SK-N-SH treated with all-trans-retinoic acid at 6 μM for 48 hours (cell line): ENCODE data around the gene POLR2J2.
"Not testable (repeated sequence)": the region's sequence is repeated elsewhere in the genome, so short reads cannot be mapped to it uniquely, and the experiment has no call there.

Experiments
- CSDC2 ChIP-seq: fragments of 250-450 bp; sonication (Bioruptor Pico); IDR thresholded peaks from 2 replicates; pipeline ENCODE4 v1.5.0; 2020; ENCODE audit warnings: mild to moderate bottlenecking, moderate library complexity
- ZC3H10 ChIP-seq: fragments of 250-450 bp; sonication (Bioruptor Pico); IDR thresholded peaks from 2 replicates; pipeline ENCODE4 v1.5.1; 2021; ENCODE audit warnings: mild to moderate bottlenecking, moderate library complexity
- ZFP30 ChIP-seq: fragments of 450-650 bp; formaldehyde crosslinking; IDR thresholded peaks from 2 replicates; pipeline ENCODE4 v1.5.0; 2022; ENCODE audit warnings: mild to moderate bottlenecking, moderate library complexity
- TF ChIP-seq, protein P1 (sequence below): fragments of 250-450 bp; sonication (Bioruptor Pico); IDR thresholded peaks from 2 replicates; pipeline ENCODE4 v1.5.0; 2020; ENCODE audit warnings: mild to moderate bottlenecking, moderate library complexity
- TF ChIP-seq, protein P2 (sequence below): fragments of 250-450 bp; sonication (Bioruptor Pico); IDR thresholded peaks from 2 replicates; pipeline ENCODE4 v1.8.0; 2021; ENCODE audit warnings: low read depth, mild to moderate bottlenecking, moderate library complexity, borderline replicate concordance
- TF ChIP-seq, protein P3 (sequence below): fragments of 250-450 bp; sonication (Bioruptor Pico); IDR thresholded peaks from 2 replicates; pipeline ENCODE4 v1.5.1; 2021; ENCODE audit warnings: mild to moderate bottlenecking, moderate library complexity
- TF ChIP-seq, protein P4 (sequence below): fragments of 250-450 bp; sonication (Bioruptor Pico); IDR thresholded peaks from 2 replicates; pipeline ENCODE4 v1.8.0; 2020; ENCODE audit warnings: mild to moderate bottlenecking, moderate library complexity, borderline replicate concordance

DNA sequence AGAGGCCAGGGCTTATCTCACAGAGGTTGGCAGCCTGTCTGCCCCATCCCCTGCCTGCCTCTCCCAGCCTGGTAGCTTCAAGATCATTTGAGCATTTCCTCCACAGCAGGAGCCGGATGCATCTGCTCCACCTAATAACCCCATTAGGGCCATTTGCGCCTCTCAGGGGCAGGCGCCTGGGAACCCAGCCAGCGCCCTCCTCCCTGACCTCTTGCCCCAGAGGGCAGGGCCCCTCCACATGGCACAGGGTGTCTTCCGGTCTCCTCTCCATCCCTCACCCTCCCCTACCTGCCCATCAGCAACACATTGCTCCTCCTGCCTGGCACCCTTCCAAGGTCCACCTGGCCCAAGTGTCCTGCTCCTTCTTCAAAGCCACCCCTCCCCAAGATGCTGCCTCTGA lies 36.1 kb downstream of the POLR2J2 start:
- TF ChIP-seq, protein P1, sequence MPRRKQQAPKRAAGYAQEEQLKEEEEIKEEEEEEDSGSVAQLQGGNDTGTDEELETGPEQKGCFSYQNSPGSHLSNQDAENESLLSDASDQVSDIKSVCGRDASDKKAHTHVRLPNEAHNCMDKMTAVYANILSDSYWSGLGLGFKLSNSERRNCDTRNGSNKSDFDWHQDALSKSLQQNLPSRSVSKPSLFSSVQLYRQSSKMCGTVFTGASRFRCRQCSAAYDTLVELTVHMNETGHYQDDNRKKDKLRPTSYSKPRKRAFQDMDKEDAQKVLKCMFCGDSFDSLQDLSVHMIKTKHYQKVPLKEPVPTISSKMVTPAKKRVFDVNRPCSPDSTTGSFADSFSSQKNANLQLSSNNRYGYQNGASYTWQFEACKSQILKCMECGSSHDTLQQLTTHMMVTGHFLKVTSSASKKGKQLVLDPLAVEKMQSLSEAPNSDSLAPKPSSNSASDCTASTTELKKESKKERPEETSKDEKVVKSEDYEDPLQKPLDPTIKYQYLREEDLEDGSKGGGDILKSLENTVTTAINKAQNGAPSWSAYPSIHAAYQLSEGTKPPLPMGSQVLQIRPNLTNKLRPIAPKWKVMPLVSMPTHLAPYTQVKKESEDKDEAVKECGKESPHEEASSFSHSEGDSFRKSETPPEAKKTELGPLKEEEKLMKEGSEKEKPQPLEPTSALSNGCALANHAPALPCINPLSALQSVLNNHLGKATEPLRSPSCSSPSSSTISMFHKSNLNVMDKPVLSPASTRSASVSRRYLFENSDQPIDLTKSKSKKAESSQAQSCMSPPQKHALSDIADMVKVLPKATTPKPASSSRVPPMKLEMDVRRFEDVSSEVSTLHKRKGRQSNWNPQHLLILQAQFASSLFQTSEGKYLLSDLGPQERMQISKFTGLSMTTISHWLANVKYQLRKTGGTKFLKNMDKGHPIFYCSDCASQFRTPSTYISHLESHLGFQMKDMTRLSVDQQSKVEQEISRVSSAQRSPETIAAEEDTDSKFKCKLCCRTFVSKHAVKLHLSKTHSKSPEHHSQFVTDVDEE (CRISPR knock-in tag) = not testable (repeated sequence)
- not testable (repeated sequence) for TF ChIP-seq ZC3H10 (CRISPR knock-in tag); ZFP30 (CRISPR knock-in tag); CSDC2
- TF ChIP-seq, protein P2, sequence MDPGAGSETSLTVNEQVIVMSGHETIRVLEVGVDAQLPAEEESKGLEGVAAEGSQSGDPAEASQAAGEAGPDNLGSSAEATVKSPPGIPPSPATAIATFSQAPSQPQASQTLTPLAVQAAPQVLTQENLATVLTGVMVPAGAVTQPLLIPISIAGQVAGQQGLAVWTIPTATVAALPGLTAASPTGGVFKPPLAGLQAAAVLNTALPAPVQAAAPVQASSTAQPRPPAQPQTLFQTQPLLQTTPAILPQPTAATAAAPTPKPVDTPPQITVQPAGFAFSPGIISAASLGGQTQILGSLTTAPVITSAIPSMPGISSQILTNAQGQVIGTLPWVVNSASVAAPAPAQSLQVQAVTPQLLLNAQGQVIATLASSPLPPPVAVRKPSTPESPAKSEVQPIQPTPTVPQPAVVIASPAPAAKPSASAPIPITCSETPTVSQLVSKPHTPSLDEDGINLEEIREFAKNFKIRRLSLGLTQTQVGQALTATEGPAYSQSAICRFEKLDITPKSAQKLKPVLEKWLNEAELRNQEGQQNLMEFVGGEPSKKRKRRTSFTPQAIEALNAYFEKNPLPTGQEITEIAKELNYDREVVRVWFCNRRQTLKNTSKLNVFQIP (CRISPR knock-in tag) = not testable (repeated sequence)
- TF ChIP-seq, protein P3, sequence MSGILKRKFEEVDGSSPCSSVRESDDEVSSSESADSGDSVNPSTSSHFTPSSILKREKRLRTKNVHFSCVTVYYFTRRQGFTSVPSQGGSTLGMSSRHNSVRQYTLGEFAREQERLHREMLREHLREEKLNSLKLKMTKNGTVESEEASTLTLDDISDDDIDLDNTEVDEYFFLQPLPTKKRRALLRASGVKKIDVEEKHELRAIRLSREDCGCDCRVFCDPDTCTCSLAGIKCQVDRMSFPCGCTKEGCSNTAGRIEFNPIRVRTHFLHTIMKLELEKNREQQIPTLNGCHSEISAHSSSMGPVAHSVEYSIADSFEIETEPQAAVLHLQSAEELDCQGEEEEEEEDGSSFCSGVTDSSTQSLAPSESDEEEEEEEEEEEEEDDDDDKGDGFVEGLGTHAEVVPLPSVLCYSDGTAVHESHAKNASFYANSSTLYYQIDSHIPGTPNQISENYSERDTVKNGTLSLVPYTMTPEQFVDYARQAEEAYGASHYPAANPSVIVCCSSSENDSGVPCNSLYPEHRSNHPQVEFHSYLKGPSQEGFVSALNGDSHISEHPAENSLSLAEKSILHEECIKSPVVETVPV (CRISPR knock-in tag) = not testable (repeated sequence)
- TF ChIP-seq, protein P4, sequence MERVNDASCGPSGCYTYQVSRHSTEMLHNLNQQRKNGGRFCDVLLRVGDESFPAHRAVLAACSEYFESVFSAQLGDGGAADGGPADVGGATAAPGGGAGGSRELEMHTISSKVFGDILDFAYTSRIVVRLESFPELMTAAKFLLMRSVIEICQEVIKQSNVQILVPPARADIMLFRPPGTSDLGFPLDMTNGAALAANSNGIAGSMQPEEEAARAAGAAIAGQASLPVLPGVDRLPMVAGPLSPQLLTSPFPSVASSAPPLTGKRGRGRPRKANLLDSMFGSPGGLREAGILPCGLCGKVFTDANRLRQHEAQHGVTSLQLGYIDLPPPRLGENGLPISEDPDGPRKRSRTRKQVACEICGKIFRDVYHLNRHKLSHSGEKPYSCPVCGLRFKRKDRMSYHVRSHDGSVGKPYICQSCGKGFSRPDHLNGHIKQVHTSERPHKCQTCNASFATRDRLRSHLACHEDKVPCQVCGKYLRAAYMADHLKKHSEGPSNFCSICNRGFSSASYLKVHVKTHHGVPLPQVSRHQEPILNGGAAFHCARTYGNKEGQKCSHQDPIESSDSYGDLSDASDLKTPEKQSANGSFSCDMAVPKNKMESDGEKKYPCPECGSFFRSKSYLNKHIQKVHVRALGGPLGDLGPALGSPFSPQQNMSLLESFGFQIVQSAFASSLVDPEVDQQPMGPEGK (CRISPR knock-in tag) = not testable (repeated sequence)
